ENCODE results near the gene DISC1.
"Not testable (repeated sequence)": the region's sequence is repeated elsewhere in the genome, so short reads cannot be mapped to it uniquely, and the experiment has no call there.

Gene DISC1

GRCh38 chr1:231626535-231626950 lies at the start of gene DISC1:
TSS of gene DISC1 (plus strand) at chr1:231626790. CDS start at chr1:231626868, 78 bp downstream.
- DNase-seq (ENCODE audit: low spot score) = peak; percentile 83

GRCh38 chr1:231576804-231577718 lies 49.5 kb upstream of the DISC1 start:
- DNase-seq (ENCODE audit: low spot score) = no peak

GRCh38 chr1:231580874-231581273 lies 45.7 kb upstream of the DISC1 start:
- no peak for DNase-seq (ENCODE audit: low spot score)

GRCh38 chr1:231581859-231582258 lies 44.7 kb upstream of the DISC1 start:
- no peak for DNase-seq (ENCODE audit: low spot score)

- no peak for DNase-seq (ENCODE audit: low spot score)
Observed at GRCh38 chr1:231583376-231583775, 43.2 kb upstream of the DISC1 start.

- peak; percentile 35 for DNase-seq (ENCODE audit: low spot score)
Observed at GRCh38 chr1:231584117-231584516, 42.5 kb upstream of the DISC1 start.

- no peak for DNase-seq (ENCODE audit: low spot score)
Observed at GRCh38 chr1:231584921-231585320, 41.7 kb upstream of the DISC1 start.

GRCh38 chr1:231590453-231591198 lies 36.0 kb upstream of the DISC1 start:
- peak; percentile 86 for DNase-seq (ENCODE audit: low spot score)

GRCh38 chr1:231591466-231591865 lies 35.1 kb upstream of the DISC1 start:
- DNase-seq (ENCODE audit: low spot score) = no peak

- no peak for DNase-seq (ENCODE audit: low spot score)
Observed at GRCh38 chr1:231592809-231593208, 33.8 kb upstream of the DISC1 start.

- DNase-seq (ENCODE audit: low spot score) = not testable (repeated sequence)
Observed at GRCh38 chr1:231593264-231593663, 33.3 kb upstream of the DISC1 start.

GRCh38 chr1:231594123-231594522 lies 32.5 kb upstream of the DISC1 start:
- no peak for DNase-seq (ENCODE audit: low spot score)

- no peak for DNase-seq (ENCODE audit: low spot score)
Observed at GRCh38 chr1:231594749-231595148, 31.8 kb upstream of the DISC1 start.

- DNase-seq (ENCODE audit: low spot score) = no peak
Observed at GRCh38 chr1:231596337-231596791, 30.2 kb upstream of the DISC1 start.

GRCh38 chr1:231597971-231598370 lies 28.6 kb upstream of the DISC1 start:
- no peak for DNase-seq (ENCODE audit: low spot score)

GRCh38 chr1:231600458-231600976 lies 26.1 kb upstream of the DISC1 start:
- no peak for DNase-seq (ENCODE audit: low spot score)

- no peak for DNase-seq (ENCODE audit: low spot score)
Observed at GRCh38 chr1:231601824-231602672, 24.5 kb upstream of the DISC1 start.

GRCh38 chr1:231602673-231602984 lies 24.0 kb upstream of the DISC1 start:
- DNase-seq (ENCODE audit: low spot score) = no peak

- peak; percentile 69 for DNase-seq (ENCODE audit: low spot score)
Observed at GRCh38 chr1:231603598-231604275, 22.9 kb upstream of the DISC1 start.

- DNase-seq (ENCODE audit: low spot score) = no peak
Observed at GRCh38 chr1:231604276-231604621, 22.3 kb upstream of the DISC1 start.

Measured in Ammon's horn (tissue), 1 donor.